ENCODE measurements around the gene CAMK1D. TPM values are rescaled to one million over a fixed set of nuclear protein-coding genes. Genes with fewer than 3 reads are reported as not detected.

The CAMK1D gene
- total and polyA plus RNA-seq, 9 donors, result 1.8 to 11.7 (median 5.5) TPM

- no peaks in the 10 kb centered on the region for H3K36me3 ChIP-seq
- 88 to 91% (median 88%) methylated on average over 13 of the region's 13 CpGs for whole genome bisulfite sequencing, 3 donors
- no peaks in the 10 kb centered on the region for H3K9me3 ChIP-seq
- intact Hi-C loops (cut with DNase I), result no loop called here
- no peak overlapping the region for H3K4me3 ChIP-seq
- DNase-seq, result no peak
- H3K27me3 ChIP-seq, result no peaks in the 10 kb centered on the region
- no peak for TF ChIP-seq EP300 (IDR thresholded peaks at IDR 0.05)
- no peak for TF ChIP-seq POLR2A (IDR thresholded peaks at IDR 0.05)
- TF ChIP-seq, protein P1, sequence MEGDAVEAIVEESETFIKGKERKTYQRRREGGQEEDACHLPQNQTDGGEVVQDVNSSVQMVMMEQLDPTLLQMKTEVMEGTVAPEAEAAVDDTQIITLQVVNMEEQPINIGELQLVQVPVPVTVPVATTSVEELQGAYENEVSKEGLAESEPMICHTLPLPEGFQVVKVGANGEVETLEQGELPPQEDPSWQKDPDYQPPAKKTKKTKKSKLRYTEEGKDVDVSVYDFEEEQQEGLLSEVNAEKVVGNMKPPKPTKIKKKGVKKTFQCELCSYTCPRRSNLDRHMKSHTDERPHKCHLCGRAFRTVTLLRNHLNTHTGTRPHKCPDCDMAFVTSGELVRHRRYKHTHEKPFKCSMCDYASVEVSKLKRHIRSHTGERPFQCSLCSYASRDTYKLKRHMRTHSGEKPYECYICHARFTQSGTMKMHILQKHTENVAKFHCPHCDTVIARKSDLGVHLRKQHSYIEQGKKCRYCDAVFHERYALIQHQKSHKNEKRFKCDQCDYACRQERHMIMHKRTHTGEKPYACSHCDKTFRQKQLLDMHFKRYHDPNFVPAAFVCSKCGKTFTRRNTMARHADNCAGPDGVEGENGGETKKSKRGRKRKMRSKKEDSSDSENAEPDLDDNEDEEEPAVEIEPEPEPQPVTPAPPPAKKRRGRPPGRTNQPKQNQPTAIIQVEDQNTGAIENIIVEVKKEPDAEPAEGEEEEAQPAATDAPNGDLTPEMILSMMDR (IDR thresholded peaks at IDR 0.05), result no peak
- H3K27ac ChIP-seq, result no peak overlapping the region
- H3K4me1 ChIP-seq (ENCODE audit: insufficient read depth), result no peaks in the 10 kb centered on the region
Observed at GRCh38 chr10:12796401-12797160, 447.2 kb downstream of the CAMK1D start.

- intact Hi-C loops (cut with DNase I), result no loop called here
Observed at GRCh38 chr10:12797471-12798262, 448.3 kb downstream of the CAMK1D start.

GRCh38 chr10:12799144-12799543 is 449.8 kb downstream of the CAMK1D start:
- DNase-seq, result no peak
- H3K4me3 ChIP-seq, result no peak overlapping the region
- H3K36me3 ChIP-seq, result no peaks in the 10 kb centered on the region
- intact Hi-C loops (cut with DNase I), result no loop called here
- H3K27me3 ChIP-seq, result no peaks in the 10 kb centered on the region
- WGBS, 3 donors, result 89 to 95% (median 94%) methylated on average over 12 of the region's 12 CpGs
- H3K9me3 ChIP-seq, result no peaks in the 10 kb centered on the region
- no peaks in the 10 kb centered on the region for H3K4me1 ChIP-seq (ENCODE audit: insufficient read depth)
- H3K27ac ChIP-seq, result no peak overlapping the region
- TF ChIP-seq POLR2A (IDR thresholded peaks at IDR 0.05) (no peak), EP300 (IDR thresholded peaks at IDR 0.05) (no peak)
- TF ChIP-seq, protein P1 (IDR thresholded peaks at IDR 0.05), result no peak

More at GRCh38 chr10:12797471-12798262, 448.3 kb downstream of the CAMK1D start:
- no peaks in the 10 kb centered on the region for H3K27me3 ChIP-seq
- no peaks in the 10 kb centered on the region for H3K36me3 ChIP-seq
- no peak for DNase-seq
- H3K4me1 ChIP-seq (ENCODE audit: insufficient read depth), result no peaks in the 10 kb centered on the region
- TF ChIP-seq, protein P1 (IDR thresholded peaks at IDR 0.05), result no peak
- TF ChIP-seq EP300 (IDR thresholded peaks at IDR 0.05) (no peak), POLR2A (IDR thresholded peaks at IDR 0.05) (no peak)
- WGBS, 3 donors, result 76 to 83% (median 79%) methylated on average over 11 of the region's 11 CpGs
- H3K9me3 ChIP-seq, result no peaks in the 10 kb centered on the region
- H3K4me3 ChIP-seq, result no peak overlapping the region
- H3K27ac ChIP-seq, result no peak overlapping the region

- H3K4me1 ChIP-seq (ENCODE audit: insufficient read depth), result no peaks in the 10 kb centered on the region
- no peak overlapping the region for H3K27ac ChIP-seq
- no peaks in the 10 kb centered on the region for H3K27me3 ChIP-seq
- intact Hi-C loops (cut with DNase I), result no loop called here
- TF ChIP-seq, protein P1 (IDR thresholded peaks at IDR 0.05), result no peak
- no peak for TF ChIP-seq POLR2A (IDR thresholded peaks at IDR 0.05)
- no peak for TF ChIP-seq EP300 (IDR thresholded peaks at IDR 0.05)
- WGBS, 3 donors, result 76 to 80% (median 77%) methylated on average over 5 of the region's 5 CpGs
- no peaks in the 10 kb centered on the region for H3K9me3 ChIP-seq
- H3K4me3 ChIP-seq, result no peak overlapping the region
- no peak for DNase-seq
- H3K36me3 ChIP-seq, result no peaks in the 10 kb centered on the region
Observed at GRCh38 chr10:12799714-12800113, 450.4 kb downstream of the CAMK1D start.
